Inflammatory macrophage (primary cell): ENCODE results near the gene PPIE.
A peak's percentile ranks its signal among the peaks of the same experiment; 100 is the strongest.
"Not testable (repeated sequence)": the region's sequence is repeated elsewhere in the genome, so short reads cannot be mapped to it uniquely, and the experiment has no call there.

Experiments
- DNase-seq, 2 donors: peaks; one replicate each; pipeline ENCODE4 v3.0.0-alpha.2; 2020 to 2022

The PPIE gene

GRCh38 chr1:39758556-39759435, 20.1 kb downstream of the PPIE start:
- DNase-seq: no peak

- no peak for DNase-seq
Measured at GRCh38 chr1:39759436-39759726, 20.7 kb downstream of the PPIE start.

- no peak for DNase-seq
Measured at GRCh38 chr1:39760074-39761008, 21.7 kb downstream of the PPIE start.

- DNase-seq: no peak
Measured at GRCh38 chr1:39761016-39761415, 22.3 kb downstream of the PPIE start.

GRCh38 chr1:39761557-39762260, 23.0 kb downstream of the PPIE start:
- no peak for DNase-seq

GRCh38 chr1:39762550-39763540, 24.2 kb downstream of the PPIE start:
- no peak for DNase-seq

GRCh38 chr1:39763619-39764374, 25.1 kb downstream of the PPIE start:
- not testable (repeated sequence) for DNase-seq

GRCh38 chr1:39764512-39764911, 25.8 kb downstream of the PPIE start:
- DNase-seq: not testable (repeated sequence)

GRCh38 chr1:39766466-39766865, 27.8 kb downstream of the PPIE start:
- not testable (repeated sequence) for DNase-seq

- DNase-seq: not testable (repeated sequence)
Measured at GRCh38 chr1:39769502-39769901, 30.8 kb downstream of the PPIE start.

- peak in 1 of 2 donors; percentile 7 for DNase-seq
Measured at GRCh38 chr1:39770100-39771021, 31.7 kb downstream of the PPIE start.

GRCh38 chr1:39771022-39771532, 32.4 kb downstream of the PPIE start, which contains the start of gene OXCT2:
OXCT2 (minus strand) TSS chr1:39771348; CDS start chr1:39771255, 93 bp downstream.
- DNase-seq: not testable (repeated sequence)

GRCh38 chr1:39773369-39773979, 34.8 kb downstream of the PPIE start:
- DNase-seq: not testable (repeated sequence)

GRCh38 chr1:39775141-39775540, 36.5 kb downstream of the PPIE start:
- not testable (repeated sequence) for DNase-seq

- DNase-seq: not testable (repeated sequence)
Measured at GRCh38 chr1:39775676-39776399, 37.2 kb downstream of the PPIE start.

GRCh38 chr1:39776400-39776713, 37.7 kb downstream of the PPIE start:
- DNase-seq: peak in 1 of 2 donors; percentile 25

GRCh38 chr1:39776886-39777285, 38.2 kb downstream of the PPIE start:
- no peak for DNase-seq

- DNase-seq: no peak
Measured at GRCh38 chr1:39777306-39777705, 38.6 kb downstream of the PPIE start.
